ENCODE data around the gene PARG. TPM values are rescaled to one million over a fixed set of nuclear protein-coding genes. Genes with fewer than 3 reads are reported as not detected.

PARG gene
- total RNA-seq = 19.6 and 30.3 TPM in 2 replicates

GRCh38 chr10:49941447-49942338, at the start of gene PARG, which contains the start of gene TIMM23B:
TSS of gene PARG (minus strand) at chr10:49942027. CDS start at chr10:49941725, 302 bp downstream.
TSS of gene TIMM23B (plus strand) at chr10:49942053. CDS start at chr10:49942195, 142 bp downstream.

GRCh38 chr10:49988376-49988775, 46.5 kb upstream of the PARG start, which contains the start of gene AGAP6:
TSS of gene AGAP6 (plus strand) at chr10:49988406. CDS start at chr10:49988716, 310 bp downstream.

Other genes with a start within 250 kb of the PARG start
- gene OGDHL, start 179.7 kb downstream of the PARG start, total RNA-seq = 0.22 and 0.34 TPM in 2 replicates
- 10.0 and 10.3 TPM in 2 replicates for gene TIMM23B, start within 50 bp of the PARG start, total RNA-seq
- 1.5 and 2.1 TPM in 2 replicates for gene AGAP6, start 46.4 kb upstream of the PARG start, total RNA-seq
- 34.7 and 43.0 TPM in 2 replicates for gene WASHC2A, start 125.9 kb upstream of the PARG start, total RNA-seq

Data from dermis lymphatic vessel endothelial cell (primary cell).